GM10248 (cell line): ENCODE measurements around the gene SIPA1L3.

Source experiments
- CTCF ChIA-PET: fragments of 300-600 bp; sonication (Branson Sonifier 250); formaldehyde crosslinking; extraction: SDS; loops from one replicate; lab custom pipeline; 2021; ENCODE audit warnings: antibody characterized with exemption; lab: Yijun Ruan, JAX
- POLR2A ChIA-PET: fragments of 350-650 bp; sonication (Branson Sonifier 250); formaldehyde crosslinking; extraction: SDS; loops from one replicate; lab custom pipeline; 2020; ENCODE audit warnings: antibody characterized with exemption; lab: Yijun Ruan, JAX
- DNase-seq: peaks from one replicate; pipeline ENCODE4 v3.0.0; 2012; ENCODE audit errors: extremely low spot score
- TF ChIP-seq, protein P1 (sequence below): IDR thresholded peaks from 2 replicates; pipeline ENCODE4 v1.5.1; 2012; ENCODE audit warnings: mild to moderate bottlenecking, low read depth; ENCODE audit errors: extremely low read depth, missing control alignments, control extremely low read depth

The SIPA1L3 gene

DNA sequence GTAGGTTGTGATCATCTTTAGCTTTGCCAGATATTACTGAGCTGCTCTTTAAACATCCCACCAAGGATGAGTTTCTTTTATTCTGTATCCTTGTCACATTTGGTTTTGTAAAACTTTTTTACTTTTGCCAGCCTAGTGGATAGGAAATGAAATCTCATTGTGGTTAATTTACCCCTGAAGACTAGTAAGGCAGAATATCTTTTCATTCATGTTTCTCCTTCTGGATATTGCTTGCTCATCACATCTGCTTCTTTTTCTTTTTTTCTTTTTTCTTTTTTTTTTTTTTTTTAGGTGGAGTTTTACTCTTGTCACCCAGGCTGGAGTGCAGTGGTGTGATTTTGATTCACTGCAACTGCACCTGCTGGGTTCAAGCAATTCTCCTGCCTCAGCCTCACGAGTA is 31.3 kb downstream of the SIPA1L3 start:
- TF ChIP-seq, protein P1, sequence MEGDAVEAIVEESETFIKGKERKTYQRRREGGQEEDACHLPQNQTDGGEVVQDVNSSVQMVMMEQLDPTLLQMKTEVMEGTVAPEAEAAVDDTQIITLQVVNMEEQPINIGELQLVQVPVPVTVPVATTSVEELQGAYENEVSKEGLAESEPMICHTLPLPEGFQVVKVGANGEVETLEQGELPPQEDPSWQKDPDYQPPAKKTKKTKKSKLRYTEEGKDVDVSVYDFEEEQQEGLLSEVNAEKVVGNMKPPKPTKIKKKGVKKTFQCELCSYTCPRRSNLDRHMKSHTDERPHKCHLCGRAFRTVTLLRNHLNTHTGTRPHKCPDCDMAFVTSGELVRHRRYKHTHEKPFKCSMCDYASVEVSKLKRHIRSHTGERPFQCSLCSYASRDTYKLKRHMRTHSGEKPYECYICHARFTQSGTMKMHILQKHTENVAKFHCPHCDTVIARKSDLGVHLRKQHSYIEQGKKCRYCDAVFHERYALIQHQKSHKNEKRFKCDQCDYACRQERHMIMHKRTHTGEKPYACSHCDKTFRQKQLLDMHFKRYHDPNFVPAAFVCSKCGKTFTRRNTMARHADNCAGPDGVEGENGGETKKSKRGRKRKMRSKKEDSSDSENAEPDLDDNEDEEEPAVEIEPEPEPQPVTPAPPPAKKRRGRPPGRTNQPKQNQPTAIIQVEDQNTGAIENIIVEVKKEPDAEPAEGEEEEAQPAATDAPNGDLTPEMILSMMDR: no peak
- CTCF ChIA-PET: interaction anchor here (1.4 kb wide), 1 partner anchor 19 kb away, joined by 3 read pairs; no protein-coding TSS in a partner anchor
- DNase-seq: no peak
- POLR2A ChIA-PET: interaction anchor here (0.6 kb wide), 1 partner anchor 76 kb away, joined by 3 read pairs; no protein-coding TSS in a partner anchor

DNA sequence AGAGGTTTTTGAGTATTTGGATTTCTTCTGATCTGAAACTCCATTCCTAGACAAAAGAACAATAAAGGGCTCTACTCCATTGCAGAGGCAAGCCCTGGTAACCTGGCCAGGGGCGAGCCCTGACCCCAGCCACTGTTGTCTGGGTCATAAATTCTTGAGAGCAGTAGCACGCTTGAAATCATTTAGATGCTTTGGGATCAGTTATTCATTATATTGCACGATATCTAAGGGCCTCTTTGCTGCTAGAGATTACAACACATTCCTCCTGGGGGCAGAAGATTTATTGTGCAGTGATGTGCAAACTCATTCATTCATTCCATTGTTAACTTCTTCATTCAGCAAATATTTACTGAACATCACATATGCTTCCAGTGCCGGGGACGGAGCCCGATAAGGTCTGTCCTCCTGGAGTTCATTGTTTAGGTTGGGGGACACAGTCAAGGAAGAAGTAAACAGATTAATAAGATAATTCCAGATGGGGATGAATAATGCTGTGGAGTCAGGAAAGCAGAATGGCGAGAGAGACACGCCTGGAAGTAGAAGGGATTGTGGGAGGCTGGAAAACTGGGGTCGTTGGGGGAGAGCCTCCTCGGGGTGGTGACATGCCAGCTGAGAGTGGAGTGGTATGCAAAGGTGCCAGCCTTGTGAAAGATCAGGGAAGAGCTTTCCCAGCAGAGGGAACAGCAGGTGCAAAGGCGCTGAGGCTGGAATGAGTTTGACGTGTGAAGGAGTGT is 34.9 kb downstream of the SIPA1L3 start:
- TF ChIP-seq, protein P1: no peak
- CTCF ChIA-PET: no interaction called here
- DNase-seq: no peak
- POLR2A ChIA-PET: no interaction called here

DNA sequence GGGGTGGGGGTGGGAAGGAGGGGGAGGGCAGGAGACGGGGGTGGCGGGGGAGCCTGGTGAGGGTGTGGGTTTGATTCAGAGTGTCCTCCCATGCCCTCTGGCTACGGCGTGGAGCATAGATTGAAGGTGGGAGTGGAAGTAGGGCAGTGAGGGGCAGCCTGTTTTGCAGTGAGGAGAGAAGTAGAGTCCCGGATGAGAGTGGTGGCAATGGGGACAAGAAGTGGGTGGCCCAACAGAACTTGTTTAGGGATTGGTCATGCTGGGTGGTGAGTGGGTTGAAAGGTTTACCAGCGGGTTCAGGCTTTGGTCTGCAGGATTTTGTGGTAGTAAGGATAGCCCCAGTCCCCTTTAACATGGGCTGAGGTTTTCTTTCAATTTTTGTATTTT is 35.5 kb downstream of the SIPA1L3 start:
- TF ChIP-seq, protein P1: no peak
- DNase-seq: no peak
- POLR2A ChIA-PET: no interaction called here
- CTCF ChIA-PET: no interaction called here

DNA sequence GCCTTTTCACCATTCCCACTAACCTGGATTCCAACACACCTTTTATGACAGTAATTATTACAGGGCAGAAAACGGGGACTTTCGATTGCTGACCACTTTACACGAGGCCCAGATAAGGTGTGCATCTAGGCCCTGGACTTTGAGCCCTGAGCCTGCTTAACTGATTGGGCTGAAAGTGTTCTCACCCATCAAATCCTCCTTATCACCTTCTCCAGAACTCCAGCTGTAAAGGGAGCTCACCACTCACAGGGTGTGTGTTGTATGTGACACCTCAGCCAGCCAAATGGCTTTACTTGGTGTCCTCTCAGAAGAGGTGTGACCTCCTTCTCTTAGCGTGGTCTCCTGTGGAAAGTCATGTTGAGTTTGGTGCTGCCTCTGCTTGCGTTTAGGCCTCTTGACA is 36.5 kb downstream of the SIPA1L3 start:
- ChIA-PET POLR2A (no interaction called here), CTCF (no interaction called here)
- TF ChIP-seq, protein P1: no peak
- DNase-seq: no peak

DNA sequence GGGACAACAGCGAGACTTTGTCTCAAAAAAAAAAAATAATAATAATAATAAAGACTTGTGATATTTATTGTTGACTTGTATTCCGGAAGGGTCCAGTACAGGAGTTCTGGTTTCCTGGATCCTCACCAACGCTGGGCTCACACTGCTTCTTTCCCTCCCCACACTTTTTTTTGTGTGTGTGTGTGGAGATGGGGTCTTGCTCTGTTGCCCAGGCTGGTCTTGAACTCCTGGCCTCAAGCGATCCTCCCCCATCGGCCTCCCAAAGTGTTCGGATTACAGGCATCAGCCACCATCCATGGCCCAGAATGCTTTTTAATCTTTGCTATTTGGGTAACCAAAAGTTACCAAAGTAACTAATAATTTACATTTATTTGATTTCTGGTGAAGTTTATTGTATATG is 39.1 kb downstream of the SIPA1L3 start:
- DNase-seq: no peak
- POLR2A ChIA-PET: no interaction called here
- CTCF ChIA-PET: interaction anchor here (1.4 kb wide), 2 partner anchors 13 kb away, joined by 4 to 6 read pairs; no protein-coding TSS in a partner anchor
- TF ChIP-seq, protein P1: no peak

DNA sequence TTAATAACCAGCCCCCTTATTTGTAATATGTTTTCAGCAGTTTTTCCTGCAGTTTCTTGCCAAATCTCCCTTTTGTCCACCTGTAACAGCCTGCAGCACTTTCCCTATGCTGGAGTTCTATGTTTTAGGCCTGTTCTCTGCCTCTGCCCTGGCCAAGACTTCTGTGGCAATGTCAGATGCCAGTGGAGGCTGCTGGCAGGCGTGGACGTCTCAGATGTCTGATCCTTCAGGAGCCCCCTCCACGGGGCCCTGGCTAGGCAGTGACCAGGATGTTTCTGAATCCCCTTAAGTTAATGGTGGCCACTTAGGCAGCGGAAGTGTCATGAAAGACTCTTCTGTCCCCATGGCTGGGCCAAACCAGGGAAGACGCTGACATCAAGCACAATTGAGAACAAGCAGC is 40.8 kb downstream of the SIPA1L3 start:
- ChIA-PET CTCF (interaction anchor here (1.4 kb wide), 1 partner anchor 15 kb away, joined by 4 read pairs; no protein-coding TSS in a partner anchor), POLR2A (no interaction called here)
- no peak for DNase-seq

More for the DNA sequence above, 40.8 kb downstream of the SIPA1L3 start:
- TF ChIP-seq, protein P1: no peak
